Fibroblast of lung (primary cell): ENCODE results near the gene S100A10.

ENCODE experiments used
- EZH2 ChIP-seq: IDR thresholded peaks from 2 replicates; pipeline ENCODE4 v1.5.1; 2012; ENCODE audit warnings: low read length, control low read depth, mild to moderate bottlenecking; ENCODE audit errors: missing control alignments
- TF ChIP-seq, protein P1 (sequence below), 2 donors: IDR thresholded peaks in 1 of 2; conservative IDR thresholded peaks in 1 of 2; 1 replicate in 1 of 2; 2 replicates in 1 of 2; pipeline ENCODE4 v1.5.1; 2011 to 2012; ENCODE audit warnings: low read length in 2 of 2, control low read depth in 1 of 2, inconsistent platforms in 1 of 2, low read depth in 1 of 2, mild to moderate bottlenecking in 1 of 2

DNA sequence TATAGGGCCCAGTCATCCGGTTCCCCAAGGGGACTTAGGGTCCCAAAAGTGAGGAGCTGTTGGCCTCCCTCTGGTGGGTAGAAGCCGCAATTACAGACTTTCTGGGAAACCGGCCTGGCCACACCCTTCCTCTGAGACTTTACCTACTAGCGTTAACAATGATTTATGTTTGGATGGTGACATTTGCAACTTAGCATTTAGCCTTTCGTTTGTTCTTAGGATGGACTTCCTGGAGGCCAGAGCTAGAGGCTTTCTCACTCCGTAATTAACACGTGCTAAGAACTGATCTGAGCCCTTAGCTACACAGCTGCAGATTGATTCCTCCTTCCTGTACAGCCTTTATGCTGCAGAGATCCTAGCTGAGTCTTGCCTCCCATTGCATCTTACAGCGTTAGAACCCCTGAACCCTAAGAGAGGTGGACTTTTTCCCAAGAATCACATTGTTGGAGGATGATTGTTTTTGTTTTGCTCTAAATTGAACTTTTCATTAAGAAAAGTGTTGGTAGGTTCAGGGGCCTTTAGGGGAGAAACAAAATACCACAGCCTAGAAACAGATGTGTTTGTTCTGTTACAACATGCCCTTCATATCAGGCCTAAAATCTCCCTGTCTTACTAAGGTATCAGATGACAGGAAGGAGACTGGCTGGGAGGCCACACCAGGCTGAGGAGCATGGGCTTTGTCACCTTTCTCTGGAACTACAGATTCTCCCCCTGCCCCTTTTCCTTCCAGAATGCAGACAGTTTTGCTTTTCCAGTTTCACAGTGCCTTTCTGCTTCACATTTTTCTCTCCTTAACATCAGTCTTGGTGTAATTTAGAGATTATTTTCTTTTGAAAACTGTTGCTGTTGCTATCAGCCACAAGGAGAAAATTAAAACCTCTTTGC is 41.2 kb upstream of the S100A10 start:
- TF ChIP-seq EZH2: no peak
- TF ChIP-seq, protein P1, sequence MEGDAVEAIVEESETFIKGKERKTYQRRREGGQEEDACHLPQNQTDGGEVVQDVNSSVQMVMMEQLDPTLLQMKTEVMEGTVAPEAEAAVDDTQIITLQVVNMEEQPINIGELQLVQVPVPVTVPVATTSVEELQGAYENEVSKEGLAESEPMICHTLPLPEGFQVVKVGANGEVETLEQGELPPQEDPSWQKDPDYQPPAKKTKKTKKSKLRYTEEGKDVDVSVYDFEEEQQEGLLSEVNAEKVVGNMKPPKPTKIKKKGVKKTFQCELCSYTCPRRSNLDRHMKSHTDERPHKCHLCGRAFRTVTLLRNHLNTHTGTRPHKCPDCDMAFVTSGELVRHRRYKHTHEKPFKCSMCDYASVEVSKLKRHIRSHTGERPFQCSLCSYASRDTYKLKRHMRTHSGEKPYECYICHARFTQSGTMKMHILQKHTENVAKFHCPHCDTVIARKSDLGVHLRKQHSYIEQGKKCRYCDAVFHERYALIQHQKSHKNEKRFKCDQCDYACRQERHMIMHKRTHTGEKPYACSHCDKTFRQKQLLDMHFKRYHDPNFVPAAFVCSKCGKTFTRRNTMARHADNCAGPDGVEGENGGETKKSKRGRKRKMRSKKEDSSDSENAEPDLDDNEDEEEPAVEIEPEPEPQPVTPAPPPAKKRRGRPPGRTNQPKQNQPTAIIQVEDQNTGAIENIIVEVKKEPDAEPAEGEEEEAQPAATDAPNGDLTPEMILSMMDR (conservative IDR thresholded peaks at IDR 0.05 in 1 of 2, IDR thresholded peaks at IDR 0.05 in 1 of 2; ENCODE audit: low read depth in 1 of 2, low read length in 2 of 2): peak; percentile 64 to 82
